ENCODE results near the gene UBA6.

- TF ChIP-seq POLR2AphosphoS5 (IDR thresholded peaks at IDR 0.05; ENCODE audit: low read depth, low read length): no peak
- TF ChIP-seq POLR2A (IDR thresholded peaks at IDR 0.05; ENCODE audit: low read depth, low read length): no peak
Observed at GRCh38 chr4:67573193-67573592, 127.8 kb downstream of the UBA6 start.
